WERI-Rb-1 (cell line): ENCODE data around the gene PIBF1.

Experiments used
- DNase-seq: peaks from one replicate; pipeline ENCODE4 v3.0.0-alpha.2; 2020
- H3K27ac ChIP-seq: fragments of 250-450 bp; sonication (Bioruptor Pico); 2 replicates; pipeline ENCODE4 v1.5.1; 2020; ENCODE audit warnings: mild to moderate bottlenecking, moderate library complexity
- H3K27me3 ChIP-seq: fragments of 250-450 bp; sonication (Bioruptor Pico); 2 replicates; pipeline ENCODE4 v1.5.1; 2021; ENCODE audit warnings: mild to moderate bottlenecking, low read depth, moderate library complexity; ENCODE audit not compliant: insufficient read depth, severe bottlenecking
- H3K36me3 ChIP-seq: fragments of 250-450 bp; sonication (Bioruptor Pico); 2 replicates; pipeline ENCODE4 v1.5.1; 2020; ENCODE audit warnings: mild to moderate bottlenecking, moderate library complexity
- H3K4me3 ChIP-seq: 2 replicates; pipeline ENCODE4 v1.5.1; 2011; ENCODE audit warnings: low read depth, mild to moderate bottlenecking, control low read depth, low read length
- H3K9me3 ChIP-seq: fragments of 250-450 bp; sonication (Bioruptor Pico); 2 replicates; pipeline ENCODE4 v1.5.1; 2021; ENCODE audit warnings: mild to moderate bottlenecking, moderate library complexity; ENCODE audit not compliant: severe bottlenecking
- TF ChIP-seq, protein P1 (sequence below): IDR thresholded peaks from 2 replicates; pipeline ENCODE4 v1.5.1; 2011; ENCODE audit warnings: low read depth, mild to moderate bottlenecking, control low read depth, inconsistent platforms, low read length

The PIBF1 gene

DNA sequence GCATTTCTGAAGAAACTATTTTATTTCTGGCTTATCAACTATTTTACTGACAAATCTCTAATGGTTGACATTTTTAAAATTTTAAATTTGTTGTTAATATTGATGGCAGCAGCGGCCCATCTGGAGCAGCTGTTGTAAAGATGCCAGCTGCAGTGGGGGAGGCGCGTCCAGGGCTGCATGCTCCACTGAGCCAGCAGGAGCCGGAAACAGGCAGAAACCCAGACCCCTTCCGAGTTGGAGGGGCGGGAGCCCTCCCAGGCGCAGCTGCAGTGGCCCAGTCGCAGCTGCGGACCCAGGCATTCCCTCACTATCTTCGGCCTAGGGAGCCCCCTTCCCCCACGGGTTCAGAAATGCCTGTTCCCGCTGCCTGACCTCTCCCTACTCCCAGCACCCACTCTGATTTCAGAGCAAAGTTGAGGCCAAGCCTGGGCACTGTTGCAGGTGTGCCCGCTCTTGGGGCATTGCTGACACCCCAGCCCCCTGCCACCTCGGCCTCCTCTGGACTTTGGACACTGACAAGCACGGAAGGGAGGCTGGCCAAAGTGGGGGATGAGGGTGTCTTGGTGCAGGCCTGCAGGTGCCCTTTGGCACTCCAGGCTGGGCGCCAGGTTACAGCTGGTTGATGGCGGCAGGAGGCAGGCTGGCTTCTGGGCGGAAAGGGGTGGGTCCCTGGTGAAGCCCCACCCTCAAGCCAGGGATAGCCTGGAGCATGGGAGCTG lies 69.2 kb downstream of the PIBF1 start:
- Histone ChIP-seq H3K27ac (no peak overlapping the region), H3K27me3 (no peaks in the 10 kb centered on the region), H3K36me3 (peaks cover 13% of the 10 kb centered on the region), H3K9me3 (no peaks in the 10 kb centered on the region), H3K4me3 (no peak overlapping the region)
- no peak for DNase-seq
- TF ChIP-seq, protein P1, sequence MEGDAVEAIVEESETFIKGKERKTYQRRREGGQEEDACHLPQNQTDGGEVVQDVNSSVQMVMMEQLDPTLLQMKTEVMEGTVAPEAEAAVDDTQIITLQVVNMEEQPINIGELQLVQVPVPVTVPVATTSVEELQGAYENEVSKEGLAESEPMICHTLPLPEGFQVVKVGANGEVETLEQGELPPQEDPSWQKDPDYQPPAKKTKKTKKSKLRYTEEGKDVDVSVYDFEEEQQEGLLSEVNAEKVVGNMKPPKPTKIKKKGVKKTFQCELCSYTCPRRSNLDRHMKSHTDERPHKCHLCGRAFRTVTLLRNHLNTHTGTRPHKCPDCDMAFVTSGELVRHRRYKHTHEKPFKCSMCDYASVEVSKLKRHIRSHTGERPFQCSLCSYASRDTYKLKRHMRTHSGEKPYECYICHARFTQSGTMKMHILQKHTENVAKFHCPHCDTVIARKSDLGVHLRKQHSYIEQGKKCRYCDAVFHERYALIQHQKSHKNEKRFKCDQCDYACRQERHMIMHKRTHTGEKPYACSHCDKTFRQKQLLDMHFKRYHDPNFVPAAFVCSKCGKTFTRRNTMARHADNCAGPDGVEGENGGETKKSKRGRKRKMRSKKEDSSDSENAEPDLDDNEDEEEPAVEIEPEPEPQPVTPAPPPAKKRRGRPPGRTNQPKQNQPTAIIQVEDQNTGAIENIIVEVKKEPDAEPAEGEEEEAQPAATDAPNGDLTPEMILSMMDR, result no peak

DNA sequence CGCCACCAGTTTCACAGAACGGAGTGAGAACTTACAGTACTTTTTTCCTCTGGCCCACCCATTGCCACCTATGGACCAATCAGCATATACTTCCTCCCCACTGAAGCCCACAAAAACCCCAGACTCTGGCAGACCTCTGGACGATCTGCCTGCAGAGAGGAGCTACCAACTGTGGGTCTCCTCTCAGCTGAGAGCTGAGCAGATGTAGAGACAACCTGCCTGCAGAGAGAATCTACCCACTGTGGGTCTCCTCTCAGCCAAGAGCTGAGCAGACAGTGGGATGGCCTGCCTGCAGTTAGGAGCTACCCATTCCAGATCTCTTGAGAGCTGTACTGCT lies 69.7 kb downstream of the PIBF1 start:
- no peaks in the 10 kb centered on the region for H3K27me3 ChIP-seq
- H3K36me3 ChIP-seq, result peaks cover 13% of the 10 kb centered on the region
- no peak for DNase-seq
- H3K27ac ChIP-seq, result no peak overlapping the region
- TF ChIP-seq, protein P1, result no peak
- no peaks in the 10 kb centered on the region for H3K9me3 ChIP-seq
- H3K4me3 ChIP-seq, result no peak overlapping the region

DNA sequence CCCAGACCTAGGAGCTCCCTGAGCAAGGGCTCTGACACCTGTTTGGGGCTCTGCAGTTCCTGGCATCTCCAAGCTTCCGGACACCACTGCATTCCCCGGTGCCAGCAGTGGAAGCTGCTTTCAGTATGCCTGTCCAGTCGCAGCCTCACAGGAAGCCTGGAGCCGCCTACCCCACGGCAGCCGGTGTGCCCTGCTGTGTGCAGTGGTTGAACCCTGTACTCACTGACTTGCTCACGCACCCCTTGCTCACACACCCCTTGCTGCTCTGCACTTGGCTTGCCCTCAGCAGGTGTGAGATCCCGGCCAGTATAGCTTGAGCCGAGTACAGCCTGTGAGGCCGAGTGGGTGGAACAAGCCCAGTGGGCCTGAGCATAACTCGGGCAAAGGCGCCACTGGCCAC lies 70.3 kb downstream of the PIBF1 start:
- no peak overlapping the region for H3K4me3 ChIP-seq
- no peak for DNase-seq
- H3K27me3 ChIP-seq, result no peaks in the 10 kb centered on the region
- H3K9me3 ChIP-seq, result no peaks in the 10 kb centered on the region
- TF ChIP-seq, protein P1, result no peak
- H3K36me3 ChIP-seq, result peaks cover 11% of the 10 kb centered on the region
- H3K27ac ChIP-seq, result no peak overlapping the region

DNA sequence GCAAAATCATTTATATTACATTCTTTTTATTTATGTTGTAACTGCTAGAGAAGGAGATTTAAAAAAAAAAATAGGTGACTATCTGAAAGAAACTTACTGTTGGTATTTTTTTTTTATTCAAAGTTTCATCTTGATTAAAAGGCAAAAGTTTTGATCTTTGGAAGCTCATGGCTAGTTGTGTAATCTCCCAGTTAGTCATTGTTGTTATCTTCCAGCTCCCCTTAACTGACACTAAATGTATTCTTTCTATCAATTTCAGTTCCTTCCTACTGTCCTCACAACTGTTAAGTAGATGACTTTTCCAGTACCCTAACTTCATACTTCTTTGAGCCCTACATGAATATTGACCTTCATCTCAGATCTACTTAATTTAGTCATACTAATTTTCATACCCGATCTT lies 71.1 kb downstream of the PIBF1 start:
- Histone ChIP-seq H3K4me3 (no peak overlapping the region), H3K9me3 (no peaks in the 10 kb centered on the region), H3K27ac (no peak overlapping the region), H3K27me3 (no peaks in the 10 kb centered on the region), H3K36me3 (peaks cover 5% of the 10 kb centered on the region)
- TF ChIP-seq, protein P1, result no peak
- DNase-seq, result no peak

DNA sequence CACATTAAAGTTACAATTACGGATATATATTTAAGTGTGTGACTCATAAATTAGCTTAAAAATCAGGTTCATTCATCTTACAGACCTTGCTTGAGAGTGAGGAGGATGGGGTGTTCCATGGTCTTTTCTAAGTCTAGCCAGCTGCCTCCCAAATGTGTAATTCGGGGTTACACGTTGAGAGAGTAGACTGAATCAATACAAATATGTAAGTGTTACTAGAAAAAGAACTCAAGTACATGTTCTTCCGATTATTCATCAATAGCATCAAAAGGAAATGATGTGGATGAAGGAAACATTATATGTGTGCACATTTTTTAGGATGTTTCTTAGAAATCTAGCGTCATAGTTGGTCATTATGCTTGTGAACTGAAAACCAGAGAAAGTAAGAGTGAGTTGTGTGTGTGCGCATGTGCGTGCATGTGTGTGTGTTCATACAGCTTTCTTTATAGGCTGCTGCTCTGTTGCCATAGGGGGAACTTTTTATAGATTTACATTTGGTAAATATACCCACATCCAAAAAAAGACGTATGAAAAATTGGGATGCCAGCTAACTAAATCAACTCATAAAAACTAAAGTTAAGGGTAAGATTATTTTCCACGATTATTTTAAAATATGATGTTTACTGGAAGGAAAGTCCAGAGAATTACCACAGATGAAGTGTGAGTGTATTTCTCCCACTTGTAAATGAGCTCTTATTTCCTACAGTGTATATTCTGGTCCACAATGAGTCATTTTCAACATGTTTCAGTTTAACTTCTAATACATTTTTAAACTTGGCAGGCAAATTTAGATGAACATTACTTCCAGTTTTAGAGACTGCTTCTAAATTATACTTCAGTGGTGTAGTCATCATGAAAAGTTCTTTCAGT lies 82.4 kb downstream of the PIBF1 start:
- DNase-seq, result no peak
- Histone ChIP-seq H3K27ac (no peak overlapping the region), H3K9me3 (no peaks in the 10 kb centered on the region), H3K27me3 (no peaks in the 10 kb centered on the region), H3K4me3 (no peak overlapping the region), H3K36me3 (peaks cover 3% of the 10 kb centered on the region)
- TF ChIP-seq, protein P1, result no peak
